Heart right ventricle (tissue), 16 donors: ENCODE measurements around the gene HCN2. TPM values are rescaled to one million over a fixed set of nuclear protein-coding genes. Genes with fewer than 3 reads are reported as not detected.

Experiments
- ATAC-seq, 8 donors: fragments of 200-7000 bp; cut with Tn5 transposase; one replicate each; pipeline ENCODE4 v1.9.1; 2020; ENCODE audit warnings: mild to moderate bottlenecking in 8 of 8, moderate library complexity in 8 of 8, moderate number of reproducible peaks in 1 of 8
- DNase-seq, 2 donors: peaks; one replicate each; pipeline ENCODE4 v3.0.0-alpha.2; 2020
- H3K27ac ChIP-seq, 10 donors: fragments of 200-600 bp; sonication (generic) in 2 of 10; one replicate each; pipeline versions ENCODE4 v1.5.0 to v1.8.0; 2020 to 2022; ENCODE audit warnings: mild to moderate bottlenecking in 3 of 10
- H3K27me3 ChIP-seq, 7 donors: fragments of 200-600 bp; one replicate each; pipeline ENCODE4 v1.8.0; 2021 to 2022; ENCODE audit warnings: mild to moderate bottlenecking in 2 of 7
- H3K36me3 ChIP-seq, 9 donors: fragments of 200-600 bp; sonication (generic) in 1 of 9; one replicate each; pipeline versions ENCODE4 v1.5.0 to v1.8.0; 2020 to 2022; ENCODE audit warnings: mild to moderate bottlenecking in 2 of 9
- H3K4me1 ChIP-seq, 9 donors: fragments of 200-600 bp; sonication (generic) in 1 of 9; one replicate each; pipeline versions ENCODE4 v1.5.0 to v1.8.0; 2020 to 2022; ENCODE audit warnings: mild to moderate bottlenecking in 4 of 9
- H3K4me3 ChIP-seq, 10 donors: fragments of 200-600 bp; sonication (generic) in 2 of 10; one replicate each; pipeline versions ENCODE4 v1.5.0 to v1.8.0; 2020 to 2022; ENCODE audit warnings: mild to moderate bottlenecking in 7 of 10, moderate library complexity in 2 of 10
- H3K9me3 ChIP-seq, 11 donors: fragments of 200-600 bp in 10 of 11; sonication (generic) in 2 of 11; one replicate each; pipeline versions ENCODE4 v1.5.0 to v1.8.0; 2013 to 2022; ENCODE audit warnings: mild to moderate bottlenecking in 2 of 11, control low read depth in 1 of 11, moderate library complexity in 1 of 11
- CTCF ChIP-seq, 9 donors: fragments of 200-600 bp; sonication (generic) in 2 of 9; IDR thresholded peaks; one replicate each; pipeline versions ENCODE4 v1.5.0 to v1.8.0; 2021 to 2022; ENCODE audit warnings: antibody characterized with exemption in 9 of 9, mild to moderate bottlenecking in 5 of 9, moderate library complexity in 1 of 9
- WGBS, 2 donors: extraction: QIAGEN DNeasy Blood & Tissue Kit; methylation state at CpG; one replicate each; pipeline ENCODE4 v1.1.7; 2013; ENCODE audit warnings: inconsistent platforms in 1 of 2; 5-methylcytosine and 5-hydroxymethylcytosine counted together
- intact Hi-C, 10 donors: fragments of 100-400 bp; cut with DNase I; formaldehyde crosslinking; loops; one replicate each; pipeline versions ENCODE4 v1.11.1 to v1.14.2; 2022
- polyA plus RNA-seq, 2 donors: library from polyadenylated mRNA; stranded (reverse); fragments of 200-250 nt; gene quantifications; one replicate each; pipeline ENCODE4 v1.2.3, GENCODE V29; 2013
- total RNA-seq, 10 donors: library from RNA; stranded (reverse); fragmentation: NEBNext Ultra II Directional in 3 of 10; extraction: Animal tissue kit (Norgen Biotek cat#: 25700) in 3 of 10; gene quantifications; one replicate each; pipeline versions ENCODE4 v1.2.1 to v1.2.4, GENCODE V29; 2021 to 2023
- donor health status: Arrhythmogenic right ventricular cardiomyopathy.
- donor health status: ischemic (EF 13 %, LVEDD 7.1; RV severe dilation, severe dysfunction).
- donor health status: healthy with polysubstance abuse.
- donor health status: DM: no; HTN: yes; CAD: no.
- donor health status: DM: no; HTN: no; CAD: no.
- donor health status: ischemic (EF 25% LVEDD 6.9; RV normal size, moderate dysfunction).
- donor health status: ischemic (EF 25% LVEDD 5.7; RV mildly dilated, moderate dysfunction).
- donor health status: healthy.
- donor health status: DM: yes; HTN: yes; CAD: no.
- donor health status: Ischemic cardiomyopathy.
- donor health status: ischemic (EF 35%, LVEDD 5.7; RV mildly dilated, moderate dysfunction).
- donor health status: nonischemic (EF 11% LVEDD 7.7; RV severe dilation, severe dysfunction).
- donor health status: DM: yes; HTN: yes; CAD: no.
- donor health status: PGD.
- donor health status: ischemic (EF 29% LVEDD 5.4; RV normal size, mild dysfunction).
- donor health status: nonischemic (EF 23%, LVEDD 6.1; RV moderate dilation, normal function).

The HCN2 gene
- total and polyA plus RNA-seq, 12 donors, result 0.90 to 10.7 (median 4.8) TPM

GRCh38 chr19:622666-623065 is 33.0 kb downstream of the HCN2 start:
- Histone ChIP-seq H3K4me3 (no peak overlapping the region), H3K27ac (no peak overlapping the region), H3K36me3 (peaks cover 0 to 91% (median 57%) of the 10 kb centered on the region in 9 donors), H3K4me1 (no peaks in the 10 kb centered on the region), H3K27me3 (no peaks in the 10 kb centered on the region), H3K9me3 (no peaks in the 10 kb centered on the region)
- intact Hi-C loops, result no loop called here
- no peak for ATAC-seq
- 96 to 97% methylated on average over 32 to 37 of the region's 37 CpGs for WGBS, 2 donors
- DNase-seq, result no peak
- no peak for TF ChIP-seq CTCF (IDR thresholded peaks at IDR 0.05)

- no peak for TF ChIP-seq CTCF (IDR thresholded peaks at IDR 0.05)
- H3K9me3 ChIP-seq, result no peaks in the 10 kb centered on the region
- no peaks in the 10 kb centered on the region for H3K4me1 ChIP-seq
- intact Hi-C loops, result no loop called here
- ATAC-seq (no peak), DNase-seq (no peak)
- peaks cover 0 to 91% (median 51%) of the 10 kb centered on the region in 9 donors for H3K36me3 ChIP-seq
- no peak overlapping the region for H3K27ac ChIP-seq
- no peak overlapping the region for H3K4me3 ChIP-seq
- WGBS, 2 donors, result 94 to 96% methylated on average over 44 of the region's 44 CpGs
- no peaks in the 10 kb centered on the region for H3K27me3 ChIP-seq
Observed at GRCh38 chr19:623175-623916, 33.7 kb downstream of the HCN2 start.

- Histone ChIP-seq H3K27me3 (no peaks in the 10 kb centered on the region), H3K4me3 (no peak overlapping the region), H3K27ac (no peak overlapping the region), H3K9me3 (no peaks in the 10 kb centered on the region), H3K36me3 (peaks cover 0 to 91% (median 45%) of the 10 kb centered on the region in 9 donors), H3K4me1 (no peaks in the 10 kb centered on the region)
- ATAC-seq (peak in 2 of 8 donors; percentile 34 to 45), DNase-seq (no peak)
- intact Hi-C loops, result no loop called here
- 70 to 87% methylated on average over 24 of the region's 24 CpGs for WGBS, 2 donors
- TF ChIP-seq CTCF (IDR thresholded peaks at IDR 0.05), result no peak
Observed at GRCh38 chr19:623974-624373, 34.3 kb downstream of the HCN2 start.

- Histone ChIP-seq H3K27me3 (no peaks in the 10 kb centered on the region), H3K36me3 (peaks cover 0 to 91% (median 39%) of the 10 kb centered on the region in 9 donors), H3K27ac (no peak overlapping the region), H3K4me1 (peaks cover 0 to 4% (median 0%) of the 10 kb centered on the region in 9 donors), H3K4me3 (no peak overlapping the region), H3K9me3 (no peaks in the 10 kb centered on the region)
- no peak for TF ChIP-seq CTCF (IDR thresholded peaks at IDR 0.05)
- intact Hi-C loops, result no loop called here
- no peak for ATAC-seq
- DNase-seq, result no peak
- 90 to 93% methylated on average over 24 of the region's 24 CpGs for WGBS, 2 donors
Observed at GRCh38 chr19:624433-625109, 34.9 kb downstream of the HCN2 start.
